KBM-7 (cell line): ENCODE data around the gene MS4A15.
A peak's percentile ranks its signal among the peaks of the same experiment; 100 is the strongest.

Experiments used
- DNase-seq: peaks from one replicate; pipeline ENCODE4 v3.0.0-alpha.2; 2015
- in situ Hi-C: fragments of 300-500 bp; cut with MboI; formaldehyde crosslinking; loops from 2 replicates; pipeline ENCODE4 v1.14.3; 2020; ENCODE audit warnings: low sequenced_read_pairs, low pct_unique_long_range_greater_than_20kb, mixed read lengths

The MS4A15 gene

DNA sequence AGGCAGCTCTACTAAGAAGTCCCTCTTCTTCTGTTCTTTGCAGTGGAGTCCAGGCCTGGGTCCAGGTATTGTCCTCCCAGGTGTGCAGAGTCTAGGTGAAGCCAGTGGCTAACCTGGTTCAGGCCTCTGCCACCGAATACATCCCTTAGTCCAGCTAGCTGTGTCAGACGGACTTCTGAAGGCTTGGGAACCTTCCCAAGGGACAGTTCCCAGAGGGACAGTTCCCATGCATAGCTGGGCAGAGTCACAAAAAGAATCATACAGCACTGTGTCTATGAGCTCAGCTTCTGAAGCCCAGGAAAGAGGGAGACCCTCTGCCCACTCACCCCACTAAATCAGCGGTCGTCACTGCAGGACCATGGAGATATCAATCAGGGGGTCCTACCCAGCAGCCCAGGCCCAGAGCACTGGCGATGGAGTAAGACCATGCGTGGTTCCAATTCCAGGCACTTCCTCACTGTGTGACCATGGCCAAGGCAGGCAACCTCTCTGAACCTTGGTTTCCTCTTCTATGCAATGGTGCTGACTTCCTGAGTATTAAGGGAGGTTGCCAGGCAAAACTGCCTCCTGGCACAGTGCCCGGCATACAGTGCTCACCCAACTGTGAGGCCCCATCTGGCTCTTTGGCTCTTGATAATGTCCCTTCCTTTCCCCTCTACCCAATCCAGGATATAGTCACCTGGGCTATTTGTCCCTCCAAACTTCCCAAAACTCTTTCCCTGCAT lies 31.9 kb downstream of the MS4A15 start:
- no peak for DNase-seq
- in situ Hi-C loops, result no loop called here

DNA sequence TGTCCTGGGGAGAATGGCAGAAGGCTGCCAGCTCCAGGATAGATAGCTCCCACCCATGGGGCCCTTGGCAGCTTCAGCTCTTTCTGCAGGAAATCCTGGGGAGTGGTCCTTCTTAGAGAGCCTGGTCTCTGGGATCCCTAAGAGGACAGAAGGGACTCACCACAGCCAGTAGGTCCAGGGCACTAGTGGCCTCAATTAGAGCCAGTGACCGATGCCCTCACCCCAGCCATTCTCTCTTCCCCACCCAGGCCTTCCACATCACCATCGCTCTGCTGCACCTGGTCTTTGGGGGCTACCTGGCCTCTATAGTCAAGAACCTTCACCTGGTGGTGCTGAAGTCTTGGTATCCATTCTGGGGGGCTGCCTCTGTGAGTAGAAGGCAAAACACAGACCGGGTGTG lies 34.1 kb downstream of the MS4A15 start:
- in situ Hi-C loops, result loop anchor here (10.0 kb wide), 1 partner anchor 46 kb away; no protein-coding TSS in a partner anchor
- no peak for DNase-seq

GRCh38 chr11:60791153-60791933 lies 34.7 kb downstream of the MS4A15 start:
- DNase-seq, result no peak
- in situ Hi-C loops, result loop anchor here (10.0 kb wide), 1 partner anchor 47 kb away; no protein-coding TSS in a partner anchor

GRCh38 chr11:60792521-60792920 lies 35.9 kb downstream of the MS4A15 start:
- in situ Hi-C loops, result loop anchor here (10.0 kb wide), 1 partner anchor 48 kb away; no protein-coding TSS in a partner anchor
- DNase-seq, result no peak

GRCh38 chr11:60795291-60795690 lies 38.6 kb downstream of the MS4A15 start:
- DNase-seq, result no peak
- in situ Hi-C loops, result loop anchor here (10.0 kb wide), 1 partner anchor 50 kb away; no protein-coding TSS in a partner anchor

GRCh38 chr11:60797846-60798630 lies 41.4 kb downstream of the MS4A15 start:
- in situ Hi-C loops, result loop anchor here (10.0 kb wide), 1 partner anchor 53 kb away; no protein-coding TSS in a partner anchor

DNA sequence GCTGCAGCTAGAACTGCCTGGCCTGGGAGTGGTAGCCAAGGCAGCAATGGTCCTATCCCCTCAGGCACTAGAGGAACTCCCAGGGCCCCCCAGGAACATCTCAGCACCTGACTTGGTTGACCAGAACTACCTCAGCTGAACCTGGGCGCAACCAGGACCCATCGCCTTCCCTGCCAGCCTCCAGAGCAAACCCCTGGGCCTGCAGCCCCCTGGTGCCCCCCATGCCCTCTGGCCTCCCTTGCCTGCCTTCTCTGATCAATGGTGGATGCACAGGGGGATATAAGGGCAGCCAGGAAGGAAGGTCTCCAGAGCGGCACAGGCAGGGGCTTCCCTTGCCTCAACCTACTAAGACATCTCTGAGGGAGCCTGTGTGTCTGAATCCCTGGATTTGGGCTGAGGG lies 42.0 kb downstream of the MS4A15 start:
- no peak for DNase-seq
- in situ Hi-C loops, result loop anchor here (10.0 kb wide), 1 partner anchor 54 kb away; no protein-coding TSS in a partner anchor

More at GRCh38 chr11:60797846-60798630, 41.4 kb downstream of the MS4A15 start:
- no peak for DNase-seq

- DNase-seq, result no peak
- in situ Hi-C loops, result no loop called here
Measured at GRCh38 chr11:60801194-60801593, 44.5 kb downstream of the MS4A15 start.

DNA sequence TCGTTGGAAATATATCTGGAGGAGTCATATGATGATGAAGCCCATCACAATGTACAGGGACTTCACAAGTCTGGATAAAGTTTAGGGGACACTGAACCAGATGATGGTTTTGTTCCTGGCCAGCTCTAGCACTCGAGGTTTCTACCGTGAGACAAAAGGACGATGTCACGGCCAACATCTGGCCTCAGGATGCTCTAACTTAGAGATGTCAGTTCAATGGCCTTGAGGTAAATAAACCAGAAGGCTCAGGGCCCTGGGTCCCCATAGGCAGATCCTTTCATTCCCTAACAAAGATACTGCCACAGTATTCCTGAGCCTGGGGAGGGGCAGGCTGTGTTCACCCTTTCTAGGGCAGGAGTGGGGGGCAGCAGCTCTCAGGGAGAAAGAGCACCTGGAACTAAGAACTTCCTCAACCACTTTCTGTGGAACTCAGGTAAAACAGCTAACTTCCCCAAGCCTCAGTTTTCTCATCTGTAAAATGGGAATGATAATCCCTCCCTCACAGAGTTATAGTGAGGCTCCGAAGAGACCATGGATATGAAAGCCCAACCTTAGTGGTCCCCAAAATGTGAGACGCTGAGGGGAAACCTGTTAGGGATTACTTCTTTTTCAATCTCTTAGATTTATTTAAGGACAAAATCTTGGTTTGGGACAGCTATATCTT lies 46.7 kb downstream of the MS4A15 start:
- DNase-seq, result no peak
- in situ Hi-C loops, result no loop called here

DNA sequence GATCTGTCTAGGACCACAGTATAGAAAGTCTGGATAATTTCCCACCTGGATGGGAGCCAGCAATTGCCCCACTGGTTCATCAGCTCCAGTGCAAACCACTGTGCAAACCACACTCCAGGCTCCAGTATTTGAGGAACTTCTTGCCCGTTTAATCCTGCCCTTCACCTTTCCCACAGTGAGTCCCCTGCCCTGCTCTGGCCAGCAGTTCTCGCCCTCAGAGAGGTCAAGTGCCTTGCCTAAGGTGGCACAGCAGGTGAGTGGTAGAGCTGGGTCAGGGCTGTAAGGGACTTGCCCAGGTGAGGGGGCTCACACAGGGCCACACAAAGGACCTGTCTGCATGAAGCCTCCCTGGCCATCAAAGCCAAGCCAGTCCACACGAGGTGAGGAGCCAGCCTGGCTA lies 52.6 kb downstream of the MS4A15 start:
- no peak for DNase-seq
- in situ Hi-C loops, result no loop called here

DNA sequence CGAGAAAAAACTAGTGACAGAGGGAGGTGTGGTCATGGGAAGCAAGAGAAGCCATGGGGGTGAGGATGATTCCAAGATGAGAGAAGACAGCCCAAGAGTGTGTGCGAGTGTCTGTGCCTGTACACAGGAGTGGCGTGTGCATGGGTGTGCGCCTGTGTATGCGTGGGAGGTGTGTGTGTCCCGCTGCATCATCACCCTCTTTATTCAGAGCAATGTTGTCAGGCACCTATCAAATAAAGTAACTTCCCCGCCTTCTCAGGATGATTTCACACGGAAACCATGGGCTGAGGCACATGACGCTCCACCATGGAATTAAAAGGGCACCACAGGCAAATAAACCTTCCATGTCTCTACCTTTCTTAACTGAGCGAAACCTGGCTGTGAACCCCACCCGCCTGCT lies 53.0 kb downstream of the MS4A15 start:
- DNase-seq, result no peak
- in situ Hi-C loops, result no loop called here

GRCh38 chr11:60810151-60810550 lies 53.5 kb downstream of the MS4A15 start:
- in situ Hi-C loops, result no loop called here
- DNase-seq, result no peak

DNA sequence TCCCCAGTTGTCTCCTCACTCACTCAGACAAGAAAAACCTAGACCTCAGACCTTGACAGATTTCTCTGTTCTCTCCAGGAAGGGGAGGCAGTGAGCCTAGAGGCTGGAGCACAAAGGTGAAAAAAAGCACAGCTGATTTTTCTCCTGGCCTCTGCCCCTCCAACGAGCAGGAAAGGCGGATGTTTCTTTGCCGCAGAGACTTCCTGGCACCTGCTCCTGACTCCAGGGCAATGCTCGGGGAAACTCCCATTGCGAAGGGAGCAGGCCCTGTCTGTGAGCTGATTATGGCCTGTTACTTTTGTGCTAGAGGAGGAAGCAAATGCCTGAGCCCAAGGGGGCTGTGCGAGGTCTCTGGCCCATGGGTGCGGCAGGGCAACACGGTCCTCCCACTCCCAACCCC lies 53.9 kb downstream of the MS4A15 start:
- DNase-seq, result no peak
- in situ Hi-C loops, result no loop called here

DNA sequence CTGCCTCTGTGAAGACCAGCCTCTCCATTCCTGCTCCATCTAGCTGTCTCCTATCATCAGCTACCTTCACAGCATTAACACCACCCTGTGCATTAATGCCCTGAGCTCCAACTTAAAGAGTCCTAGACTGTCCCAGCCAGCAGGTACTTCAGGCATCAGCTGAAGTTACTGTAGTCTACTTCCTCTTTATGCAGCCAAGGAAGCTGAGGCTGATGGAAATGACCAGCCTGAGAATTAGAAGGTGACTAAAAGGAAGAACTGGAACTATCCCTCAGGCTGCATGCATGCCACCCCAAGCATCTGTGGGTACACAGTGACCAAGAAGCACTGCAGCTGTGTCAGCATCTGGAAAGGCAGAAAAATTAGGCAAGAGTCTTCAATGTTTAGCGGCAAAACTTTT lies 56.7 kb downstream of the MS4A15 start:
- in situ Hi-C loops, result no loop called here

GRCh38 chr11:60814112-60814511 lies 57.4 kb downstream of the MS4A15 start:
- in situ Hi-C loops, result no loop called here
- DNase-seq, result no peak

More for the DNA sequence above, 56.7 kb downstream of the MS4A15 start:
- peak; percentile 33 for DNase-seq

- DNase-seq, result no peak
- in situ Hi-C loops, result no loop called here
Measured at GRCh38 chr11:60816590-60817157, 60.0 kb downstream of the MS4A15 start.

DNA sequence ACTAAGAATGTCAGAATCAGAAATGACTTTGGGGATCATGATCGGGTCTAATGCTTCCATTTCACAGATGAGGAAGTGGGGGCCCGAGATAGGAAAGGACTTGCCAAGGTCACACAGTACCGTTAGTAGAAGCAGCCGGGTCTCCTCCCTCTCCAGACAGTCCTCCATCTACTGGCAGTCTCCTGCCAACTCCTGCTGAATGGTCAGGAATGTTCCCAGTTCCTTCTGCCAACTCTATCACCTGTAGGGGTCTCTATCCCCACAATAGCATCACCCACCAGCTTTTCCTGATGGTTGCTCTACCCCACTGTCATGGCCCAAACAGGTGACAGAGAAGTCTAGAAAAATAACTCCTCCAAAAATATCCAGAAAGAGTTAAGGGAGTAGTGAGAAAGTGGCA lies 61.4 kb downstream of the MS4A15 start:
- in situ Hi-C loops, result no loop called here
- no peak for DNase-seq

DNA sequence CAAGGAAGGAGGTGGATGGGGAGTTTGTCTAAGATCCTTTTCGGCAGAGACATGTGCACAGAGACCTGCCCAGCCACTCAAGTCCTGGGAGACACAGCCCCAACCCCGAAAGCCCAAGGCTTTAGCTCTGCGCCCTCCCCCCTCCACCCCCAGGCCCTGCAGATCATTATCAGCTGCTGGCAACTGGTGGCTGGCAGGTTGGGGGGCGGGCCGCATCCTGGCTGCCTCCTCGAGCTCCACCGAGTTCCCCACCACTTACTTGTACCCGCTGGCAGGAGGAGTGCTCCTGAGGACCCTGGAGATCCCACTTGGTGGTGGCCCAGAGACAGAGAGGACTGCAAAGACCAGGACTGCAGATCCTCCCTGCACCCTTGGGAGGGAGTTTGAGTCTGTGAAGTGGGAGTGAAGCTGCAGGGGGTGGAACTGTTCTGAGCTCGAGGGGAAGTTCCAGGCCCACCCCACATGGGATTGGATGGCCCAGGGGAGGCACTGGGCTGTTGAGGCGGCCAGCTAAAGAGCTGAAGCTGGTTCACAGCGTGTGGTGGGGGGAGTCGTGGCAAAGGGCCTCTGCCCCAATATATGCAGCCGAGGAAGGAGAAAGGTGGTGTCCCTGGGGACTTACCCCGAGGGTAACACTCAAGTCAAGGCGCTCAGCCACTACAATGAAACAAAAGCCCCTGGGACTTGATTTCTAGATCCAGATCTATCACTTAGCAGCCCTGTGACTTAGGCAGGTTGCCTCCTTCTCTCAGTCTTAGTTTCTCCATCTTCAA lies 65.3 kb downstream of the MS4A15 start:
- no peak for DNase-seq
- in situ Hi-C loops, result no loop called here
